Measurements from ENCODE around the gene FRMD4A.

GRCh38 chr10:14123139-14123538 is 207.6 kb downstream of the FRMD4A start:
- no peak for TF ChIP-seq CTCF (conservative IDR thresholded peaks at IDR 0.05; ENCODE audit: low read length)
- no peak for TF ChIP-seq EZH2phosphoT487 (IDR thresholded peaks at IDR 0.05; ENCODE audit: borderline replicate concordance, low read depth, low read length)
